ENCODE data around the gene GPR4. TPM values are rescaled to one million over a fixed set of nuclear protein-coding genes. Genes with fewer than 3 reads are reported as not detected.

The GPR4 gene
- total RNA-seq (2021) (not detected in 2 replicates), Bru-seq, nascent RNA (not detected), BruChase-seq, experiment 1, labeled RNA remaining after a 2-hour chase (not detected), BruChase-seq, experiment 2, labeled RNA remaining after a 6-hour chase (not detected)
- long read RNA-seq, result 0 reads

GRCh38 chr19:45601524-45602374, at the start of gene GPR4:
GPR4 (minus strand) TSS chr19:45602212; CDS start chr19:45591866, 10,346 bp downstream.
- Histone ChIP-seq H3K4me1 (ENCODE audit: insufficient read depth, low read length, poor library complexity, severe bottlenecking) (peaks cover 9% of the 10 kb centered on the region), H3K27ac (ENCODE audit: low read depth, low read length, poor library complexity, severe bottlenecking) (no peak within 1 kb of the TSS), H3K27me3 (replicated peaks; ENCODE audit: insufficient read depth, low read depth, low read length, poor library complexity) (peaks cover 59% of the 10 kb centered on the region), H3K9me3 (ENCODE audit: low read depth, low read length, poor library complexity, severe bottlenecking) (no peaks in the 10 kb centered on the region), H3K36me3 (ENCODE audit: insufficient read depth, low read length, poor library complexity, severe bottlenecking) (no peaks in the 10 kb centered on the region), H3K4me3 (ENCODE audit: low read depth, low read length, poor library complexity, severe bottlenecking) (no peak within 1 kb of the TSS)
- no TSS peak for BruUV-seq (replicated peaks)
- ChIA-PET POLR2A (ENCODE audit: low non-redundant PET) (no interaction called here), CTCF (no interaction called here)
- peak; percentile 44 for TF ChIP-seq EZH2 (IDR thresholded peaks at IDR 0.05; ENCODE audit: borderline replicate concordance, low read depth, low read length, poor library complexity, severe bottlenecking)
- TF ChIP-seq, protein P1, sequence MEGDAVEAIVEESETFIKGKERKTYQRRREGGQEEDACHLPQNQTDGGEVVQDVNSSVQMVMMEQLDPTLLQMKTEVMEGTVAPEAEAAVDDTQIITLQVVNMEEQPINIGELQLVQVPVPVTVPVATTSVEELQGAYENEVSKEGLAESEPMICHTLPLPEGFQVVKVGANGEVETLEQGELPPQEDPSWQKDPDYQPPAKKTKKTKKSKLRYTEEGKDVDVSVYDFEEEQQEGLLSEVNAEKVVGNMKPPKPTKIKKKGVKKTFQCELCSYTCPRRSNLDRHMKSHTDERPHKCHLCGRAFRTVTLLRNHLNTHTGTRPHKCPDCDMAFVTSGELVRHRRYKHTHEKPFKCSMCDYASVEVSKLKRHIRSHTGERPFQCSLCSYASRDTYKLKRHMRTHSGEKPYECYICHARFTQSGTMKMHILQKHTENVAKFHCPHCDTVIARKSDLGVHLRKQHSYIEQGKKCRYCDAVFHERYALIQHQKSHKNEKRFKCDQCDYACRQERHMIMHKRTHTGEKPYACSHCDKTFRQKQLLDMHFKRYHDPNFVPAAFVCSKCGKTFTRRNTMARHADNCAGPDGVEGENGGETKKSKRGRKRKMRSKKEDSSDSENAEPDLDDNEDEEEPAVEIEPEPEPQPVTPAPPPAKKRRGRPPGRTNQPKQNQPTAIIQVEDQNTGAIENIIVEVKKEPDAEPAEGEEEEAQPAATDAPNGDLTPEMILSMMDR (conservative IDR thresholded peaks at IDR 0.05; ENCODE audit: low read depth, low read length), result no peak
- intact Hi-C loops (cut with micrococcal nuclease; ENCODE audit: unreplicated experiment), result loop anchor here (5.0 kb wide), 1 partner anchor 91 kb away; the partner anchor contains the start of genes QPCTL and SNRPD2
- DNase-seq (ENCODE audit: low spot score), result no peak

GRCh38 chr19:45650722-45651121, 48.7 kb upstream of the GPR4 start:
- intact Hi-C loops (cut with micrococcal nuclease; ENCODE audit: unreplicated experiment), result no loop called here
- no peaks in the 10 kb centered on the region for H3K27me3 ChIP-seq (replicated peaks; ENCODE audit: insufficient read depth, low read depth, low read length, poor library complexity)
- no peak for DNase-seq (ENCODE audit: low spot score)
- TF ChIP-seq EZH2 (IDR thresholded peaks at IDR 0.05; ENCODE audit: borderline replicate concordance, low read depth, low read length, poor library complexity, severe bottlenecking), result no peak
- TF ChIP-seq, protein P1 (conservative IDR thresholded peaks at IDR 0.05; ENCODE audit: low read depth, low read length), result no peak
- BruUV-seq (replicated peaks), result no TSS peak
- H3K4me3 ChIP-seq (ENCODE audit: low read depth, low read length, poor library complexity, severe bottlenecking), result no peak overlapping the region
- ChIA-PET CTCF (no interaction called here), POLR2A (ENCODE audit: low non-redundant PET) (no interaction called here)
- no peak overlapping the region for H3K27ac ChIP-seq (ENCODE audit: low read depth, low read length, poor library complexity, severe bottlenecking)
- no peaks in the 10 kb centered on the region for H3K36me3 ChIP-seq (ENCODE audit: insufficient read depth, low read length, poor library complexity, severe bottlenecking)
- no peaks in the 10 kb centered on the region for H3K9me3 ChIP-seq (ENCODE audit: low read depth, low read length, poor library complexity, severe bottlenecking)
- peaks cover 9% of the 10 kb centered on the region for H3K4me1 ChIP-seq (ENCODE audit: insufficient read depth, low read length, poor library complexity, severe bottlenecking)

DNA sequence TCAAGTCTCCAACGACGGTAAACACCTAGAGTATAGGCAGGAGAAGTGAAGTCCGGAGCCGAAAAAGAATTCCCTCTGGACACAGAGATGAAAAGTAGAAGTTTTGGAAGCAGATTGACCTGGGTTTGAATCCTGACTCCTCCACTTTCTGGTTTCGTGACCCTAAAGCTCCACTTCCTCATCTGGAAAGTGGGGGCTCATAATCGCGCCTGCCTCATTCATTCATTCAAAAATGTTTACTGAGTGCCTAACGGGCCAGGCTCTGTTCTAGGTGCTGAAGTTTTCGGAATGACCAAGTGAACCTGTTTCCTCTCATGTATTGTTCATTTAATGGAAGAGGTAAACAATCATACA, 44.3 kb upstream of the GPR4 start:
- POLR2A ChIA-PET (ENCODE audit: low non-redundant PET), result no interaction called here
- H3K4me3 ChIP-seq (ENCODE audit: low read depth, low read length, poor library complexity, severe bottlenecking), result peak overlapping the region; percentile 43
- no peak overlapping the region for H3K27ac ChIP-seq (ENCODE audit: low read depth, low read length, poor library complexity, severe bottlenecking)

More for the DNA sequence above, 44.3 kb upstream of the GPR4 start:
- peaks cover 17% of the 10 kb centered on the region for H3K4me1 ChIP-seq (ENCODE audit: insufficient read depth, low read length, poor library complexity, severe bottlenecking)
- TF ChIP-seq EZH2 (IDR thresholded peaks at IDR 0.05; ENCODE audit: borderline replicate concordance, low read depth, low read length, poor library complexity, severe bottlenecking), result no peak
- TF ChIP-seq, protein P1 (conservative IDR thresholded peaks at IDR 0.05; ENCODE audit: low read depth, low read length), result no peak
- CTCF ChIA-PET, result interaction anchor here (0.6 to 0.7 kb wide), 2 partner anchors 152 to 842 kb away, joined by 3 read pairs; no protein-coding TSS in a partner anchor
- H3K36me3 ChIP-seq (ENCODE audit: insufficient read depth, low read length, poor library complexity, severe bottlenecking), result no peaks in the 10 kb centered on the region
- intact Hi-C loops (cut with micrococcal nuclease; ENCODE audit: unreplicated experiment), result no loop called here
- no peaks in the 10 kb centered on the region for H3K9me3 ChIP-seq (ENCODE audit: low read depth, low read length, poor library complexity, severe bottlenecking)
- BruUV-seq (replicated peaks), result no TSS peak
- DNase-seq (ENCODE audit: low spot score), result no peak
- no peaks in the 10 kb centered on the region for H3K27me3 ChIP-seq (replicated peaks; ENCODE audit: insufficient read depth, low read depth, low read length, poor library complexity)

All from A673 (cell line).